Heart left ventricle (tissue), 16 donors: ENCODE measurements around the gene RUVBL2. TPM values are rescaled to one million over a fixed set of nuclear protein-coding genes. Genes with fewer than 3 reads are reported as not detected.

Experiments used
- ATAC-seq, 4 donors: fragments of 200-7000 bp; cut with Tn5 transposase; one replicate each; pipeline ENCODE4 v1.9.1; 2020 to 2022; ENCODE audit warnings: moderate library complexity in 4 of 4, mild to moderate bottlenecking in 3 of 4, moderate number of reproducible peaks in 1 of 4
- DNase-seq, 5 donors: peaks; one replicate each; pipeline ENCODE4 v3.0.0-alpha.2; 2020
- H3K27ac ChIP-seq, 12 donors: fragments of 200-600 bp; sonication (generic) in 4 of 12; one replicate each; pipeline versions ENCODE4 v1.5.0 to v1.8.0; 2016 to 2022; ENCODE audit warnings: mild to moderate bottlenecking in 2 of 12
- H3K27me3 ChIP-seq, 9 donors: fragments of 200-600 bp; sonication (generic) in 2 of 9; one replicate each; pipeline versions ENCODE4 v1.5.1 to v1.8.0; 2016 to 2022; ENCODE audit warnings: mild to moderate bottlenecking in 3 of 9
- H3K36me3 ChIP-seq, 9 donors: fragments of 200-600 bp; sonication (generic) in 2 of 9; one replicate each; pipeline versions ENCODE4 v1.5.0 to v1.8.0; 2018 to 2022; ENCODE audit warnings: mild to moderate bottlenecking in 2 of 9
- H3K4me1 ChIP-seq, 12 donors: fragments of 200-600 bp; sonication (generic) in 4 of 12; one replicate each; pipeline versions ENCODE4 v1.5.0 to v1.8.0; 2016 to 2022; ENCODE audit warnings: mild to moderate bottlenecking in 3 of 12
- H3K4me3 ChIP-seq, 12 donors: fragments of 200-600 bp; sonication (generic) in 4 of 12; one replicate each; pipeline versions ENCODE4 v1.5.0 to v1.8.0; 2017 to 2022; ENCODE audit warnings: mild to moderate bottlenecking in 9 of 12, moderate library complexity in 4 of 12
- H3K9me3 ChIP-seq, 12 donors: fragments of 200-600 bp; sonication (generic) in 4 of 12; one replicate each; pipeline versions ENCODE4 v1.5.0 to v1.8.0; 2016 to 2022; ENCODE audit warnings: mild to moderate bottlenecking in 1 of 12
- CTCF ChIP-seq, 12 donors: fragments of 200-600 bp; sonication (generic) in 4 of 12; IDR thresholded peaks; one replicate each; pipeline versions ENCODE4 v1.5.0 to v1.8.0; 2018 to 2022; ENCODE audit warnings: antibody characterized with exemption in 12 of 12, mild to moderate bottlenecking in 5 of 12
- POLR2A ChIP-seq, 2 donors: fragments of 450-650 bp; IDR thresholded peaks; one replicate each; pipeline ENCODE4 v1.6.1; 2017; ENCODE audit warnings: antibody characterized with exemption in 2 of 2, mild to moderate bottlenecking in 2 of 2, moderate library complexity in 2 of 2
- WGBS, 4 donors: extraction: QIAGEN DNeasy Blood & Tissue Kit in 2 of 4; methylation state at CpG; one replicate each; pipeline versions ENCODE4 v1.1.5 to v1.1.7; 2013 to 2018; 5-methylcytosine and 5-hydroxymethylcytosine counted together
- intact Hi-C, 10 donors: fragments of 100-400 bp; cut with DNase I; formaldehyde crosslinking; loops; one replicate each; pipeline versions ENCODE4 v1.11.1 to v1.14.2; 2022
- polyA plus RNA-seq, 2 donors: library from polyadenylated mRNA; stranded (reverse); fragments of 200-250 nt; gene quantifications; one replicate each; pipeline ENCODE4 v1.2.3, GENCODE V29; 2013
- total RNA-seq, 9 donors: library from RNA; depleted of rRNA in 2 of 9; stranded (reverse); fragments of >200 nt in 2 of 9; fragmentation: NEBNext Ultra II Directional in 3 of 9; extraction: Animal tissue kit (Norgen Biotek cat#: 25700) in 3 of 9; gene quantifications; one replicate each; pipeline versions ENCODE4 v1.1.0 to v1.2.4, GENCODE V29; 2016 to 2023
- donor health status: ischemic (EF 13 %, LVEDD 7.1; RV severe dilation, severe dysfunction).
- donor health status: healthy with polysubstance abuse.
- donor health status: DM: no; HTN: yes; CAD: no.
- donor health status: DM: no; HTN: no; CAD: no.
- donor health status: ischemic (EF 25% LVEDD 6.9; RV normal size, moderate dysfunction).
- donor health status: ischemic (EF 25% LVEDD 5.7; RV mildly dilated, moderate dysfunction).
- donor health status: healthy.
- donor health status: DM: yes; HTN: yes; CAD: no.
- donor health status: ischemic (EF 35%, LVEDD 5.7; RV mildly dilated, moderate dysfunction).
- donor health status: nonischemic (EF 11% LVEDD 7.7; RV severe dilation, severe dysfunction).
- donor health status: DM: yes; HTN: yes; CAD: no.
- donor health status: PGD.
- donor health status: ischemic (EF 29% LVEDD 5.4; RV normal size, mild dysfunction).
- donor health status: nonischemic (EF 23%, LVEDD 6.1; RV moderate dilation, normal function).

The RUVBL2 gene
- total and polyA plus RNA-seq, 11 donors: 41.4 to 109 (median 54.7) TPM

GRCh38 chr19:48962849-48963165 is 30.9 kb upstream of the RUVBL2 start:
- intact Hi-C loops: loop anchor here in 3 of 10 donors (5.0 to 10.0 kb wide), 4 partner anchors 56 to 318 kb away; partner anchors contain the start of genes NUCB1 (in 2 of the 3), CA11 (in 1 of the 3) and PPP1R15A (in 1 of the 3)
- Histone ChIP-seq H3K27ac (peak overlapping the region in 10 of 12 donors; percentile 42 to 97 (median 81)), H3K36me3 (peaks cover 0 to 24% (median 15%) of the 10 kb centered on the region in 9 donors), H3K4me1 (peaks cover 10 to 52% (median 36%) of the 10 kb centered on the region in 12 donors), H3K9me3 (no peaks in the 10 kb centered on the region), H3K4me3 (peak overlapping the region in 1 of 12 donors; percentile 15), H3K27me3 (no peaks in the 10 kb centered on the region)
- ATAC-seq (no peak), DNase-seq (no peak)
- WGBS, 4 donors: 70 to 75% (median 73%) methylated on average over 7 of the region's 7 CpGs
- no peak for TF ChIP-seq POLR2A (IDR thresholded peaks at IDR 0.05)
- TF ChIP-seq CTCF (IDR thresholded peaks at IDR 0.05): no peak

- TF ChIP-seq CTCF (IDR thresholded peaks at IDR 0.05): no peak
- TF ChIP-seq POLR2A (IDR thresholded peaks at IDR 0.05): peak in 1 of 2 donors; percentile 43
- H3K9me3 ChIP-seq: no peaks in the 10 kb centered on the region
- H3K4me1 ChIP-seq: peaks cover 10 to 60% (median 42%) of the 10 kb centered on the region in 12 donors
- H3K27ac ChIP-seq: peak overlapping the region; percentile 73 to 97 (median 93)
- no peaks in the 10 kb centered on the region for H3K27me3 ChIP-seq
- peak in 3 of 4 donors; percentile 5 to 30 (median 27) for ATAC-seq
- peak overlapping the region in 10 of 12 donors; percentile 76 to 99 (median 88) for H3K4me3 ChIP-seq
- peaks cover 0 to 27% (median 19%) of the 10 kb centered on the region in 9 donors for H3K36me3 ChIP-seq
- DNase-seq: peak; percentile 82 to 90 (median 84)
- 16 to 29% (median 20%) methylated on average over 21 to 28 of the region's 28 CpGs for WGBS, 4 donors
- intact Hi-C loops: loop anchor here in 8 of 10 donors (2.0 to 10.0 kb wide), 6 partner anchors 56 to 319 kb away; partner anchors contain the start of genes PPP1R15A (in 5 of the 8), NUCB1 (in 2 of the 8) and CA11 (in 1 of the 8)
These were observed 30.1 kb upstream of the RUVBL2 start for GRCh38 chr19:48963371-48964204.

- no peak for DNase-seq
- Histone ChIP-seq H3K27me3 (no peaks in the 10 kb centered on the region), H3K4me1 (peaks cover 10 to 63% (median 46%) of the 10 kb centered on the region in 12 donors), H3K27ac (peak overlapping the region; percentile 73 to 97 (median 93)), H3K36me3 (peaks cover 0 to 36% (median 28%) of the 10 kb centered on the region in 9 donors), H3K9me3 (no peaks in the 10 kb centered on the region), H3K4me3 (peak overlapping the region; percentile 61 to 99 (median 88))
- ATAC-seq: no peak
- TF ChIP-seq POLR2A (IDR thresholded peaks at IDR 0.05): no peak
- intact Hi-C loops: loop anchor here (2.0 to 10.0 kb wide), 8 partner anchors 57 to 320 kb away; partner anchors contain the start of genes PPP1R15A (in 7 of the 10), NUCB1 (in 2 of the 10) and CA11 (in 1 of the 10)
- 21 to 34% (median 26%) methylated on average over 12 to 19 of the region's 19 CpGs for WGBS, 4 donors
These were observed 29.3 kb upstream of the RUVBL2 start for GRCh38 chr19:48964205-48965039.

GRCh38 chr19:48965040-48965805 is 28.5 kb upstream of the RUVBL2 start, which contains the start of gene FTL:
Gene FTL (plus strand): TSS chr19:48965309. CDS start chr19:48965508, 199 bp downstream.
- 0 to 2% (median 0%) methylated on average over 34 to 52 of the region's 52 CpGs for WGBS, 4 donors
- Histone ChIP-seq H3K4me1 (peaks cover 10 to 65% (median 47%) of the 10 kb centered on the region in 12 donors), H3K36me3 (peaks cover 0 to 44% (median 36%) of the 10 kb centered on the region in 9 donors), H3K4me3 (peak within 1 kb of the TSS; percentile 61 to 99 (median 88)), H3K27me3 (no peaks in the 10 kb centered on the region), H3K27ac (peak within 1 kb of the TSS; percentile 73 to 97 (median 93)), H3K9me3 (no peaks in the 10 kb centered on the region)
- TF ChIP-seq POLR2A (IDR thresholded peaks at IDR 0.05) (peak; percentile 98 to 100), CTCF (IDR thresholded peaks at IDR 0.05) (no peak)
- intact Hi-C loops: loop anchor here (2.0 to 10.0 kb wide), 7 partner anchors 60 to 320 kb away; partner anchors contain the start of genes PPP1R15A (in 7 of the 10), NUCB1 (in 2 of the 10) and CA11 (in 1 of the 10)
- ATAC-seq (peak; percentile 85 to 92 (median 88)), DNase-seq (peak; percentile 98 to 99 (median 98))
